Breast epithelium (tissue), 4 donors: ENCODE measurements around the gene ARPC2. TPM values are rescaled to one million over a fixed set of nuclear protein-coding genes. Genes with fewer than 3 reads are reported as not detected.
A peak's percentile ranks its signal among the peaks of the same experiment; 100 is the strongest.

Experiments
- DNase-seq, 2 donors: peaks; one replicate each; pipeline ENCODE4 v3.0.0-alpha.2; 2019; ENCODE audit warnings: low spot score in 2 of 2
- H3K27ac ChIP-seq, 2 donors: fragments of 200-600 bp; sonication (generic) in 1 of 2; one replicate each; pipeline ENCODE4 v1.5.1; 2016 to 2019; ENCODE audit warnings: mild to moderate bottlenecking in 1 of 2
- H3K27me3 ChIP-seq, 2 donors: fragments of 200-600 bp; sonication (generic) in 1 of 2; one replicate each; pipeline versions ENCODE4 v1.5.1 to v1.6.0; 2017 to 2019; ENCODE audit warnings: control low read depth in 1 of 2, mild to moderate bottlenecking in 1 of 2
- H3K36me3 ChIP-seq: fragments of 200-600 bp; one replicate; pipeline ENCODE4 v1.5.1; 2019
- H3K4me1 ChIP-seq, 2 donors: fragments of 200-600 bp; sonication (generic); one replicate each; pipeline ENCODE4 v1.5.1; 2016 to 2019; ENCODE audit warnings: control low read depth in 1 of 2
- H3K4me3 ChIP-seq, 3 donors: fragments of 200-600 bp; sonication (generic); 1 replicate in 2 of 3; 2 replicates in 1 of 3; pipeline ENCODE4 v1.5.1; 2016 to 2019; ENCODE audit warnings: mild to moderate bottlenecking in 3 of 3, moderate library complexity in 2 of 3
- H3K9me3 ChIP-seq, 2 donors: fragments of 200-600 bp; sonication (generic) in 1 of 2; one replicate each; pipeline ENCODE4 v1.5.1; 2016 to 2019; ENCODE audit warnings: control low read depth in 1 of 2
- POLR2A ChIP-seq: fragments of 450-650 bp; IDR thresholded peaks from one replicate; pipeline ENCODE4 v1.6.1; 2016; ENCODE audit warnings: antibody characterized with exemption, mild to moderate bottlenecking, moderate library complexity
- POLR2AphosphoS5 ChIP-seq, 3 donors: sonication (generic); formaldehyde crosslinking; IDR thresholded peaks; one replicate each; pipeline ENCODE4 v1.6.1; 2017; ENCODE audit warnings: antibody characterized with exemption in 3 of 3
- intact Hi-C: fragments of 100-400 bp; cut with DNase I; formaldehyde crosslinking; loops from one replicate; pipeline ENCODE4 v1.15.1; 2023; ENCODE audit warnings: low total_unique reads
- total RNA-seq, 3 donors: library from RNA; depleted of rRNA; stranded (reverse); fragments of >200 nt; gene quantifications; one replicate each; pipeline ENCODE4 v1.1.0, GENCODE V29; 2016
- TF ChIP-seq, protein P1 (sequence below), 3 donors: fragments of 450-650 bp; IDR thresholded peaks; one replicate each; pipeline ENCODE4 v1.5.1; 2016 to 2017; ENCODE audit warnings: antibody characterized with exemption in 3 of 3, mild to moderate bottlenecking in 3 of 3, moderate library complexity in 3 of 3

Gene ARPC2
- total RNA-seq, 3 donors from 2014 or later: 212 to 336 (median 248) TPM

DNA sequence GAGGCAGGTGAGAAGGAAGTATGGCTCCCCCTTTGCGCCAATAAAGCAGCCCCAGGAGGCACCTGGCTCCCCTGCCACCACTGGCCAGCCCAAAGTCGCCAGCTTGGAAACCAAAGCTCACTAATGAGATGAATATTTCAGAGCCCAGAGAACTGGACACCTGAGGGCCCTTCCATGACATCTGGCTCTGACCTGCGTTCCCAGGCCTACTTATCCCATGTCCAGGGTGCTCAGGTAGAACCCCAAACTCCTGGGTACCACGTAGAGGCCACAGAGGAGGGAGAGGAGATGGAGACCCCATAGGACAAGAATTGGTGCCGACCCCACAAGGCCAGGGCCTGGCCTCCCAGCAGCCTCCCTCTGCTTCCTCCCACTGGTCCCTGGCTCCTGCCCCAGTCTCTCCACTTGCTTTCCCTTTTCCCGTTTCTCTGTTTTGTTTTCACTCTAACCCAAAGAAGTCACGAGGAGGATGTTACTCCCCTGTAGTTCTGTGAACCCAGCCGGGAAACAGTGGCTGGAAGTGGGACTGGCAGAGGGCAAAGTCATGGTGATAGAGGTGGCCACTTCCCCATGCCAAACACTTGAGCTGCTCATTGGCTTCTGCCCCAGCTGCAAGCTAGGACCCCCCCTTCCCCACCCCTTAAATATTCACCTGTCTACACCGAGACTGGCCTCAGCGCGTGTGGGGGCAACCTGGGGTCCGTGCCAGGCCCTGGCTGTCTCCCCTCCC lies 74.5 kb downstream of the ARPC2 start:
- no peaks in the 10 kb centered on the region for H3K9me3 ChIP-seq
- H3K27ac ChIP-seq: peak overlapping the region; percentile 97 to 99
- H3K4me1 ChIP-seq: peaks cover under 1 to 29% of the 10 kb centered on the region in 2 donors
- TF ChIP-seq, protein P1, sequence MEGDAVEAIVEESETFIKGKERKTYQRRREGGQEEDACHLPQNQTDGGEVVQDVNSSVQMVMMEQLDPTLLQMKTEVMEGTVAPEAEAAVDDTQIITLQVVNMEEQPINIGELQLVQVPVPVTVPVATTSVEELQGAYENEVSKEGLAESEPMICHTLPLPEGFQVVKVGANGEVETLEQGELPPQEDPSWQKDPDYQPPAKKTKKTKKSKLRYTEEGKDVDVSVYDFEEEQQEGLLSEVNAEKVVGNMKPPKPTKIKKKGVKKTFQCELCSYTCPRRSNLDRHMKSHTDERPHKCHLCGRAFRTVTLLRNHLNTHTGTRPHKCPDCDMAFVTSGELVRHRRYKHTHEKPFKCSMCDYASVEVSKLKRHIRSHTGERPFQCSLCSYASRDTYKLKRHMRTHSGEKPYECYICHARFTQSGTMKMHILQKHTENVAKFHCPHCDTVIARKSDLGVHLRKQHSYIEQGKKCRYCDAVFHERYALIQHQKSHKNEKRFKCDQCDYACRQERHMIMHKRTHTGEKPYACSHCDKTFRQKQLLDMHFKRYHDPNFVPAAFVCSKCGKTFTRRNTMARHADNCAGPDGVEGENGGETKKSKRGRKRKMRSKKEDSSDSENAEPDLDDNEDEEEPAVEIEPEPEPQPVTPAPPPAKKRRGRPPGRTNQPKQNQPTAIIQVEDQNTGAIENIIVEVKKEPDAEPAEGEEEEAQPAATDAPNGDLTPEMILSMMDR (IDR thresholded peaks at IDR 0.05): no peak
- TF ChIP-seq POLR2AphosphoS5 (IDR thresholded peaks at IDR 0.05) (no peak), POLR2A (no peak)
- intact Hi-C loops: loop anchor here (2.0 kb wide), 1 partner anchor 105 kb away; no protein-coding TSS in a partner anchor
- DNase-seq: no peak
- H3K27me3 ChIP-seq: no peaks in the 10 kb centered on the region
- H3K4me3 ChIP-seq: peak overlapping the region; percentile 72 to 94 (median 82)
- H3K36me3 ChIP-seq: no peaks in the 10 kb centered on the region

DNA sequence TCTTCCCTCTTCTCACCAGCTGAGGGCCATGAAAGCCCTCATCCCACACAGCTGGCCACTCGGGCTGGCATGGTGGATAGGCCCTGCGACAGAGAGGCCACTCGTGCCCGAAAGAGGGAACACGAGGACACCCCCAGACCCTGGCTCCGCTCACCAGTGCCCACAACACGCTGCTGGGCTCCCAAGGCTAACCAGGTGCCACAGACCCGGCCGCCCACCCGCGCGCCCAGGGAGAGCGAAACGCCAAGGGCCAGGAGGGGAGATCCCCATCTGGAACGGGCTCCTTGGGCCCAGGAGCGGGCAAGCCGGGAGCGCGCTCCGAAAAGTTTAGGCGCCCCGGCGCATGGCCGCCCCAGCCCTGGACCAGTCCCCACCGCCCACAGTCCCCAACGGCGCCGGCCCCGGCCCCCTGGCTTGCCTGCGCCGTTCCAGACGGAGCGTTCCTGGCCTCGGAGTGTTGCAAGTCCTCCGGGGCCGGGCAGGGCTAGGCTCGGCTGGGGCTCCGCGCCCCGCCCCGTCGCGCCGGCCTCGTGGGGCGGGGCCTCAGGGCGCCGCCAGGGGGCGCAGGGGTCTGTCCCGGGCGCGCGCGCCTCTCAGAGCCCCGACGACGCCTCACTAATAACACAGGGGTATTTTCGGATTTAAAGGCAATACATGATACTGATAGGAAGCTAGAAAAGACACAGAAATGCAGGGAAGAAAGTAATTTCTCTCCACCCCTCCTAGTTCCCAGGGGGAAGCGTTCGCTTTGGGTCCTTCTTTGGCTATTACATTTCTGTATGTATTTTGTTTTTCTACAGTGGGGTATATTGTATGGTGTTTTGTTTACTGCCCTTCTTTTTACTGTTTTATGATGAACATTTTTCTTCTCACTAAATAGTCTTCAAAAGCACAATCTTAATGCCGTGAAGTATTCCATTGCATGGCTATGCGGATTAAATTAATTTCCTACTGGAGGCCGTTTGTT lies 75.3 kb downstream of the ARPC2 start, which contains the start of gene TMBIM1:
TSS of gene TMBIM1 (minus strand) at position 456 of the 967 bp plus-strand sequence. CDS start 10,362 bp downstream, outside the sequence.
- Histone ChIP-seq H3K9me3 (no peaks in the 10 kb centered on the region), H3K27ac (peak within 1 kb of the TSS; percentile 97 to 99), H3K27me3 (no peaks in the 10 kb centered on the region), H3K4me1 (peaks cover 0 to 28% of the 10 kb centered on the region in 2 donors), H3K36me3 (no peaks in the 10 kb centered on the region), H3K4me3 (peak within 1 kb of the TSS; percentile 72 to 94 (median 82))
- intact Hi-C loops: loop anchor here (2.0 kb wide), 1 partner anchor 104 kb away; no protein-coding TSS in a partner anchor
- TF ChIP-seq POLR2AphosphoS5 (IDR thresholded peaks at IDR 0.05) (peak; percentile 51 to 75 (median 68)), POLR2A (peak; percentile 24)
- TF ChIP-seq, protein P1 (IDR thresholded peaks at IDR 0.05): peak in 1 of 3 donors; percentile 91
- peak; percentile 70 to 73 for DNase-seq

DNA sequence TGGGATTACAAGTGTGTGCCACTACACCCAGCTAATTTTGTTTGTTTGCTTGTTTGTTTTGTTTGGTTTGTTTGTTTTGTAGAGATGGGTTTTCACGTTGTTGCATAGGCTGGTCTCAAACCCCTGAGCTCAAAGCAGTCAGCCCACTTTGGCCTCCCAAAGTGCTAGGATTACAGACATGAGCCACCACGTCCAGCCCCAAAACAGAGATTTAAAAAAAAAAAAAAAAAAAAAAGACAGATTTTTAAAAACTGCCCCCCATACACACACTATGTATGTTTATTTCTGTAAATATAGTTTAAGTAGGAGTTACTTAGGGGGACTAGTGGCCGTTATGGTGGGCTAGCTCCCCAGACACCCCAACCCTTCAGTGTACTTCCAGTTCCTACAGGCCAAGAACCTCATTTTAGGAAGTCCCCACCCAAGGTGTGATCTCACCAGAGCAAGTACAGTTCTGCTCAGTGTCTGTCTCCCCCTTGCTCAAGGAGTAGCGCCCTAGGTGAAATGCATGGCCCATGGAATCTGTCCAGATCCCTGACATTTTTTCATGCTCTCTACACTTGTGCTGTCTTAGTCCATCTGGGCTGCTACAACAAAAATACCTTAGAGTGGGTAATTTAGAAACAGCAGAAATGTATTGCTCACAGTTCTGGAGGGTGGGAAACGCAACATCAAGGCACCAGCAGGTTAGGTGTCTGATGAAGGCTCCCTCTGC lies 76.9 kb downstream of the ARPC2 start:
- Histone ChIP-seq H3K4me3 (no peak overlapping the region), H3K27me3 (no peaks in the 10 kb centered on the region), H3K9me3 (no peaks in the 10 kb centered on the region), H3K27ac (peak overlapping the region in 1 of 2 donors; percentile 70), H3K4me1 (peaks cover 0 to 28% of the 10 kb centered on the region in 2 donors), H3K36me3 (no peaks in the 10 kb centered on the region)
- TF ChIP-seq POLR2A (no peak), POLR2AphosphoS5 (IDR thresholded peaks at IDR 0.05) (no peak)
- TF ChIP-seq, protein P1 (IDR thresholded peaks at IDR 0.05): no peak
- DNase-seq: no peak
- intact Hi-C loops: loop anchor here (2.0 kb wide), 1 partner anchor 103 kb away; no protein-coding TSS in a partner anchor

DNA sequence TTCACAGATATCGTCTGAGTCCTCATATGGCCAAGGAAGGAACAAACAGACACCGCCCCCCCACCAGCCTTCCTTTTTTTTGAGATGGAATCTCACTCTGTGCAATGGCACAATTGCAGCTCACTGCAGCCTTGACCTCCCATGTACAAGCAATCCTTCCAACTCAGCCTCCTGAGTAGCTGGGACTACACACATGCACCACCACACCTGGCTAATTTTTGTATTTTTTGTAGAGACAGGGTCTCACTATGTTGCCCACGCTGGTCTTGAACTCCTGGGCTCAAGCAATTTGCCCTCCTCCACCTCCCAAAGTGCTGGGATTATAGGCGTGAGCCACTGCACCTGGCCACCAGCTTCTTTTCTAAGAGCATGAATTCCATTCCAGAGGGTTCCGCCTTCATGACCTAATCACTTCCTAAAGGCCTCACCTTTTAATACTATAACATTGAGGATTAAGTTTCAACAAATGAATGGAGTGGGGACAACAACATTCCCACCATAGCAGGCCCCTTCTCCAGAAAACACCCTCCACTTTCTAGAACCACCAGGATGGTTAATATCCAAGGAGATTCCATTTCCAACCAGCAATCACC lies 77.5 kb downstream of the ARPC2 start:
- H3K4me3 ChIP-seq: no peak overlapping the region
- H3K36me3 ChIP-seq: no peaks in the 10 kb centered on the region
- no peak for DNase-seq
- H3K9me3 ChIP-seq: no peaks in the 10 kb centered on the region
- H3K27me3 ChIP-seq: no peaks in the 10 kb centered on the region
- TF ChIP-seq POLR2A (no peak), POLR2AphosphoS5 (IDR thresholded peaks at IDR 0.05) (no peak)
- TF ChIP-seq, protein P1 (IDR thresholded peaks at IDR 0.05): no peak
- peak overlapping the region; percentile 70 to 71 for H3K27ac ChIP-seq
- intact Hi-C loops: no loop called here
- H3K4me1 ChIP-seq: peaks cover 0 to 28% of the 10 kb centered on the region in 2 donors
